ENCODE results near the gene CHST6. TPM values are rescaled to one million over a fixed set of nuclear protein-coding genes. Genes with fewer than 3 reads are reported as not detected.

CHST6 gene
- total and polyA plus RNA-seq, 10 of the 15 experiments (the other 5 are each of a cell fraction or from before 2014, with no cell fraction given) = 0.14 to 2.5 (median 0.51) TPM

- TF ChIP-seq E2F8 (IDR thresholded peaks at IDR 0.05; ENCODE audit: low read depth, partially characterized antibody) = no peak
- TF ChIP-seq NFYA (IDR thresholded peaks at IDR 0.05; ENCODE audit: borderline replicate concordance, low read depth, low read length) = no peak
- peak; percentile 93 for TF ChIP-seq PML (IDR thresholded peaks at IDR 0.05; ENCODE audit: low read length)
- no peak for TF ChIP-seq KAT2A (conservative IDR thresholded peaks at IDR 0.05; ENCODE audit: control insufficient read depth, low read depth, low read length)
- no peak for TF ChIP-seq JUNB (IDR thresholded peaks at IDR 0.05)
- TF ChIP-seq BACH1 (IDR thresholded peaks at IDR 0.05; ENCODE audit: borderline replicate concordance) = no peak; the same call in 1 of the 2 replicates
- no peak for TF ChIP-seq CHD4 (IDR thresholded peaks at IDR 0.05)
- TF ChIP-seq ATF3 (IDR thresholded peaks at IDR 0.05; ENCODE audit: borderline replicate concordance, extremely low read depth, low read depth, low read length) = 0 out of 2 replicates have a peak, but pooled peaks have one; percentile 45
- no peak for TF ChIP-seq HDAC2 (IDR thresholded peaks at IDR 0.05)
- TF ChIP-seq BCL11A (IDR thresholded peaks at IDR 0.05; ENCODE audit: low read depth, low read length) = 0 out of 2 replicates have a peak, but pooled peaks have one; percentile 14
- peak; percentile 84; the same call in 1 of the 2 replicates for TF ChIP-seq RCOR1 (conservative IDR thresholded peaks at IDR 0.05; ENCODE audit: low read depth, low read length)
- TF ChIP-seq SMAD5 (IDR thresholded peaks at IDR 0.05; ENCODE audit: low read depth) = peak; percentile 89
- no peak for TF ChIP-seq PAX5 (IDR thresholded peaks at IDR 0.05; ENCODE audit: borderline replicate concordance, low read depth, low read length)
- no peak for TF ChIP-seq USF2 (IDR thresholded peaks at IDR 0.05; ENCODE audit: borderline replicate concordance, low read depth, low read length)
- TF ChIP-seq RB1 (IDR thresholded peaks at IDR 0.05; ENCODE audit: borderline replicate concordance) = peak; percentile 96; the same call in 1 of the 2 replicates
- TF ChIP-seq RBBP5 (conservative IDR thresholded peaks at IDR 0.05) = no peak
- peak; percentile 89 for TF ChIP-seq GATAD2B (conservative IDR thresholded peaks at IDR 0.05; ENCODE audit: low read depth)
- peak; percentile 88 for TF ChIP-seq FOXK2 (IDR thresholded peaks at IDR 0.05)
- TF ChIP-seq, protein P1, sequence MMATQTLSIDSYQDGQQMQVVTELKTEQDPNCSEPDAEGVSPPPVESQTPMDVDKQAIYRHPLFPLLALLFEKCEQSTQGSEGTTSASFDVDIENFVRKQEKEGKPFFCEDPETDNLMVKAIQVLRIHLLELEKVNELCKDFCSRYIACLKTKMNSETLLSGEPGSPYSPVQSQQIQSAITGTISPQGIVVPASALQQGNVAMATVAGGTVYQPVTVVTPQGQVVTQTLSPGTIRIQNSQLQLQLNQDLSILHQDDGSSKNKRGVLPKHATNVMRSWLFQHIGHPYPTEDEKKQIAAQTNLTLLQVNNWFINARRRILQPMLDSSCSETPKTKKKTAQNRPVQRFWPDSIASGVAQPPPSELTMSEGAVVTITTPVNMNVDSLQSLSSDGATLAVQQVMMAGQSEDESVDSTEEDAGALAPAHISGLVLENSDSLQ (IDR thresholded peaks at IDR 0.05) = peak; percentile 98
- peak; percentile 92 for TF ChIP-seq POLR2AphosphoS2 (IDR thresholded peaks at IDR 0.05; ENCODE audit: low read depth, low read length)
- peak; percentile 94 for TF ChIP-seq HDGF (IDR thresholded peaks at IDR 0.05)
- TF ChIP-seq FOXM1 (IDR thresholded peaks at IDR 0.05; ENCODE audit: low read depth, low read length) = no peak
- TF ChIP-seq SUZ12 (IDR thresholded peaks at IDR 0.05; ENCODE audit: unreplicated experiment) = no peak
- TF ChIP-seq CBX3 (IDR thresholded peaks at IDR 0.05; ENCODE audit: borderline replicate concordance, low read depth) = no peak
- TF ChIP-seq MYC (IDR thresholded peaks at IDR 0.05; ENCODE audit: insufficient read depth, insufficient read length, insufficient replicate concordance, low read length, severe bottlenecking) = no peak
- TF ChIP-seq TCF12 (IDR thresholded peaks at IDR 0.05; ENCODE audit: low read depth, low read length) = peak; percentile 49; the same call in 1 of the 2 replicates
Observed at GRCh38 chr16:75464122-75464918, 30.9 kb downstream of the CHST6 start, which contains the start of gene TMEM170A (continued).

Data from GM12878 (cell line).